HFFc6 (cell line): ENCODE data around the gene MYL6. TPM values are rescaled to one million over a fixed set of nuclear protein-coding genes. Genes with fewer than 3 reads are reported as not detected.

Experiments used
- DNase-seq: peaks from one replicate; pipeline ENCODE4 v3.0.0-alpha.2; 2018
- H3K27ac Mint-ChIP-seq: 2 replicates; pipeline ENCODE4 v1.8.0; 2020; ENCODE audit warnings: mild to moderate bottlenecking, mixed read lengths
- H3K27me3 Mint-ChIP-seq: 2 replicates; pipeline ENCODE4 v1.8.0; 2021; ENCODE audit warnings: mild to moderate bottlenecking, moderate library complexity, mixed read lengths; ENCODE audit not compliant: insufficient read depth
- H3K36me3 Mint-ChIP-seq: 2 replicates; pipeline ENCODE4 v1.8.0; 2021; ENCODE audit warnings: low read depth, mixed read lengths
- H3K4me1 Mint-ChIP-seq: 2 replicates; pipeline ENCODE4 v1.8.0; 2020; ENCODE audit warnings: low read depth, mixed read lengths
- H3K4me3 Mint-ChIP-seq: 2 replicates; pipeline ENCODE4 v1.8.0; 2020; ENCODE audit warnings: mild to moderate bottlenecking, moderate library complexity, mixed read lengths
- H3K9me3 Mint-ChIP-seq: 2 replicates; pipeline ENCODE4 v1.8.0; 2020; ENCODE audit warnings: mild to moderate bottlenecking, mixed read lengths
- CTCF ChIP-seq: fragments of 200-600 bp; sonication (generic); IDR thresholded peaks from 2 replicates; pipeline ENCODE4 v1.5.0; 2021; ENCODE audit warnings: antibody characterized with exemption, mild to moderate bottlenecking
- total RNA-seq, 6 experiments: library from RNA; stranded (reverse); fragmentation: NEBNext Ultra II Directional; extraction: Animal tissue kit (Norgen Biotek cat#: 25700); gene quantifications; 2 replicates in 1 of 6; 3 replicates in 5 of 6; pipeline ENCODE4 v1.2.3, GENCODE V29; 2021

The MYL6 gene
- total RNA-seq, 6 experiments from 2014 or later, result 2,668 to 3,384 (median 3,141) TPM

GRCh38 chr12:56134897-56135296 is 23.3 kb upstream of the MYL6 start:
- Mint-ChIP-seq H3K4me3 (no peak overlapping the region), H3K4me1 (peaks cover 14% of the 10 kb centered on the region), H3K27me3 (peaks cover 2% of the 10 kb centered on the region; the same call in 1 of the 2 replicates), H3K27ac (no peak overlapping the region), H3K36me3 (peaks cover 62% of the 10 kb centered on the region), H3K9me3 (no peaks in the 10 kb centered on the region)
- no peak for TF ChIP-seq CTCF
- no peak for DNase-seq

GRCh38 chr12:56137853-56138571 is 20.1 kb upstream of the MYL6 start:
- Mint-ChIP-seq H3K27ac (no peak overlapping the region), H3K9me3 (no peaks in the 10 kb centered on the region), H3K36me3 (peaks cover 53% of the 10 kb centered on the region)

GRCh38 chr12:56141946-56142784 is 16.0 kb upstream of the MYL6 start:
- H3K36me3 Mint-ChIP-seq, result peaks cover 47% of the 10 kb centered on the region
- TF ChIP-seq CTCF, result no peak
- no peak overlapping the region for H3K27ac Mint-ChIP-seq
- no peak overlapping the region for H3K4me3 Mint-ChIP-seq
- H3K9me3 Mint-ChIP-seq, result no peaks in the 10 kb centered on the region
- no peak for DNase-seq
- H3K4me1 Mint-ChIP-seq, result peaks cover 7% of the 10 kb centered on the region
- no peaks in the 10 kb centered on the region; the same call in 1 of the 2 replicates for H3K27me3 Mint-ChIP-seq

More at GRCh38 chr12:56137853-56138571, 20.1 kb upstream of the MYL6 start:
- peaks cover 2% of the 10 kb centered on the region for H3K4me1 Mint-ChIP-seq
- H3K27me3 Mint-ChIP-seq, result peaks cover 2% of the 10 kb centered on the region; the same call in 1 of the 2 replicates
- no peak for DNase-seq
- H3K4me3 Mint-ChIP-seq, result no peak overlapping the region
- no peak for TF ChIP-seq CTCF

GRCh38 chr12:56143217-56143616 is 14.9 kb upstream of the MYL6 start:
- Mint-ChIP-seq H3K9me3 (no peaks in the 10 kb centered on the region), H3K36me3 (peaks cover 46% of the 10 kb centered on the region), H3K27me3 (no peaks in the 10 kb centered on the region; the same call in 1 of the 2 replicates), H3K4me1 (peaks cover 7% of the 10 kb centered on the region), H3K27ac (no peak overlapping the region; the same call in 1 of the 2 replicates), H3K4me3 (no peak overlapping the region)
- no peak for DNase-seq
- no peak for TF ChIP-seq CTCF

GRCh38 chr12:56143870-56144269 is 14.3 kb upstream of the MYL6 start:
- no peak for TF ChIP-seq CTCF
- Mint-ChIP-seq H3K4me1 (peaks cover 7% of the 10 kb centered on the region), H3K4me3 (no peak overlapping the region), H3K36me3 (peaks cover 40% of the 10 kb centered on the region), H3K27ac (no peak overlapping the region), H3K9me3 (no peaks in the 10 kb centered on the region), H3K27me3 (no peaks in the 10 kb centered on the region; the same call in 1 of the 2 replicates)
- DNase-seq, result no peak
